IMR-90 (cell line): ENCODE measurements around the gene BRD1. TPM values are rescaled to one million over a fixed set of nuclear protein-coding genes. Genes with fewer than 3 reads are reported as not detected.

ENCODE experiments used
- ATAC-seq: fragments of 200-7000 bp; cut with Tn5 transposase; 2 replicates; pipeline ENCODE4 v1.9.1; 2020; ENCODE audit warnings: low read depth, mild to moderate bottlenecking, moderate library complexity
- BruUV-seq: library from RNA; stranded (reverse); fragments of 400-500 nt; replicated peaks from 2 replicates; lab custom pipeline; 2021; lab: Mats Ljungman, UMichigan
- CTCF ChIA-PET: fragments of 300-600 bp; formaldehyde crosslinking; extraction: SDS; loops from one replicate; lab custom pipeline; 2021; ENCODE audit warnings: antibody characterized with exemption; lab: Yijun Ruan, JAX
- POLR2A ChIA-PET: fragments of 300-600 bp; sonication (Branson Sonifier 250); formaldehyde crosslinking; loops from one replicate; lab custom pipeline; 2022; ENCODE audit warnings: antibody characterized with exemption; ENCODE audit not compliant: unreplicated experiment; lab: Charles Lee
- DNase-seq: peaks from one replicate; pipeline ENCODE4 v3.0.0; 2013
- H2AFZ ChIP-seq: replicated peaks from 2 replicates; pipeline ENCODE3; 2013; ENCODE audit warnings: low read length, mild to moderate bottlenecking; ENCODE audit not compliant: poor library complexity
- H2AK5ac ChIP-seq: 2 replicates; pipeline ENCODE4 v1.6.1; 2013; ENCODE audit warnings: low read depth, low read length, inconsistent platforms
- H2AK9ac ChIP-seq: replicated peaks from 2 replicates; pipeline ENCODE3; 2013; ENCODE audit warnings: mild to moderate bottlenecking, low read depth, low read length, moderate library complexity; ENCODE audit not compliant: poor library complexity
- H2BK120ac ChIP-seq: 2 replicates; pipeline ENCODE4 v1.6.1; 2013; ENCODE audit warnings: low read depth, low read length, inconsistent platforms
- H2BK15ac ChIP-seq: 3 replicates; pipeline ENCODE4 v1.6.1; 2013; ENCODE audit warnings: low read depth, low read length, inconsistent platforms
- H2BK20ac ChIP-seq: 2 replicates; pipeline ENCODE4 v1.6.1; 2013; ENCODE audit warnings: low read depth, mild to moderate bottlenecking, inconsistent platforms, low read length, moderate library complexity
- H2BK5ac ChIP-seq: 2 replicates; pipeline ENCODE4 v1.6.1; 2013; ENCODE audit warnings: mild to moderate bottlenecking, low read depth, low read length, inconsistent platforms; ENCODE audit not compliant: poor library complexity, severe bottlenecking
- H3K14ac ChIP-seq: replicated peaks from 2 replicates; pipeline ENCODE4 v1.6.1; 2013; ENCODE audit warnings: low read depth, low read length, inconsistent platforms
- H3K18ac ChIP-seq: 2 replicates; pipeline ENCODE4 v1.6.1; 2013; ENCODE audit warnings: low read depth, low read length, control low read depth
- H3K23ac ChIP-seq: 2 replicates; pipeline ENCODE4 v1.6.1; 2013; ENCODE audit warnings: low read depth, low read length, inconsistent platforms
- H3K27ac ChIP-seq: 2 replicates; pipeline ENCODE4 v1.5.1; 2013; ENCODE audit warnings: mild to moderate bottlenecking, control low read depth, low read length; ENCODE audit not compliant: insufficient read depth
- H3K27me3 ChIP-seq: 2 replicates; pipeline ENCODE4 v1.6.1; 2013; ENCODE audit warnings: low read length; ENCODE audit not compliant: control insufficient read depth, insufficient read depth
- H3K36me3 ChIP-seq: 2 replicates; pipeline ENCODE4 v1.6.1; 2013; ENCODE audit warnings: low read length, mixed read lengths; ENCODE audit not compliant: control insufficient read depth, insufficient read depth
- H3K4ac ChIP-seq: 2 replicates; pipeline ENCODE4 v1.6.1; 2013; ENCODE audit warnings: low read depth, low read length, inconsistent platforms
- H3K4me1 ChIP-seq: 2 replicates; pipeline ENCODE4 v1.6.1; 2013; ENCODE audit warnings: low read length, mixed read lengths; ENCODE audit not compliant: control insufficient read depth, insufficient read depth
- H3K4me2 ChIP-seq: 2 replicates; pipeline ENCODE4 v1.6.1; 2013; ENCODE audit warnings: low read depth, mild to moderate bottlenecking, control low read depth, low read length, moderate library complexity
- H3K4me3 ChIP-seq: 2 replicates; pipeline ENCODE4 v1.5.1; 2013; ENCODE audit warnings: low read depth, mild to moderate bottlenecking, control low read depth, low read length, moderate library complexity; ENCODE audit not compliant: insufficient read depth
- H3K56ac ChIP-seq: 2 replicates; pipeline ENCODE4 v1.6.1; 2013; ENCODE audit warnings: low read length, inconsistent platforms; ENCODE audit not compliant: insufficient read depth; ENCODE audit errors: extremely low read depth
- H3K79me1 ChIP-seq, 2 experiments: 2 replicates each; pipeline ENCODE4 v1.6.1; 2013; ENCODE audit warnings: low read length in 2 of 2, inconsistent platforms in 1 of 2, low read depth in 1 of 2
- H3K9ac ChIP-seq: 2 replicates; pipeline ENCODE4 v1.6.1; 2013; ENCODE audit warnings: low read depth, low read length, control low read depth
- H3K9me1 ChIP-seq: 2 replicates; pipeline ENCODE4 v1.6.1; 2013; ENCODE audit warnings: low read length, inconsistent platforms; ENCODE audit not compliant: insufficient read depth
- H3K9me3 ChIP-seq: 2 replicates; pipeline ENCODE4 v1.6.1; 2013; ENCODE audit warnings: low read length; ENCODE audit not compliant: control insufficient read depth, insufficient read depth
- H4K20me1 ChIP-seq: 2 replicates; pipeline ENCODE4 v1.6.1; 2013; ENCODE audit warnings: low read length, inconsistent platforms; ENCODE audit not compliant: insufficient read depth
- H4K5ac ChIP-seq: 2 replicates; pipeline ENCODE4 v1.6.1; 2013; ENCODE audit warnings: mild to moderate bottlenecking, low read depth, low read length, control low read depth
- H4K8ac ChIP-seq, 2 experiments: 2 replicates each; pipeline ENCODE4 v1.6.1; 2013; ENCODE audit warnings: low read depth in 2 of 2, low read length in 2 of 2, control low read depth in 1 of 2, inconsistent platforms in 1 of 2
- H4K91ac ChIP-seq: 2 replicates; pipeline ENCODE4 v1.6.1; 2013; ENCODE audit warnings: low read depth, low read length, inconsistent platforms; ENCODE audit not compliant: insufficient read depth
- BHLHE40 ChIP-seq: fragments of 150-350 bp; IDR thresholded peaks from 2 replicates; pipeline ENCODE4 v1.6.1; 2016; ENCODE audit warnings: mild to moderate bottlenecking, low read depth, low read length
- CHD1 ChIP-seq: IDR thresholded peaks from 2 replicates; pipeline ENCODE4 v1.6.1; 2012; ENCODE audit warnings: low read depth, low read length, improper control_type of control experiment
- CTCF ChIP-seq: conservative IDR thresholded peaks from 2 replicates; pipeline ENCODE4 v1.5.1; 2012; ENCODE audit warnings: mild to moderate bottlenecking, low read depth, low read length, improper control_type of control experiment
- ELK1 ChIP-seq: fragments of 150-350 bp; IDR thresholded peaks from 2 replicates; pipeline ENCODE4 v1.6.1; 2016; ENCODE audit warnings: low read depth, mild to moderate bottlenecking, low read length, moderate library complexity, borderline replicate concordance
- MAZ ChIP-seq: IDR thresholded peaks from 2 replicates; pipeline ENCODE4 v1.6.1; 2012; ENCODE audit warnings: low read depth, mild to moderate bottlenecking, low read length, improper control_type of control experiment, moderate library complexity, borderline replicate concordance
- POLR2A ChIP-seq: IDR thresholded peaks from 2 replicates; pipeline ENCODE4 v1.6.1; 2012; ENCODE audit warnings: mild to moderate bottlenecking, low read depth, low read length
- RAD21 ChIP-seq: IDR thresholded peaks from 2 replicates; pipeline ENCODE4 v1.6.1; 2012; ENCODE audit warnings: low read length, improper control_type of control experiment
- RCOR1 ChIP-seq: IDR thresholded peaks from 2 replicates; pipeline ENCODE4 v1.6.1; 2012; ENCODE audit warnings: mild to moderate bottlenecking, low read length, improper control_type of control experiment; ENCODE audit not compliant: insufficient replicate concordance
- RFX5 ChIP-seq: IDR thresholded peaks from 2 replicates; pipeline ENCODE4 v1.8.0; 2012; ENCODE audit warnings: low read depth, mild to moderate bottlenecking, low read length, moderate library complexity
- SMC3 ChIP-seq: fragments of 150-350 bp; IDR thresholded peaks from 2 replicates; pipeline ENCODE4 v1.6.1; 2016; ENCODE audit warnings: low read depth, mild to moderate bottlenecking, antibody characterized with exemption, low read length, moderate library complexity
- WGBS, 2 experiments: methylation state at CpG; one replicate each; pipeline versions ENCODE4 v1.1.5 to v1.1.7; 2013; ENCODE audit warnings: missing lambda C conversion rate in 2 of 2; ENCODE audit not compliant: insufficient read length in 1 of 2; ENCODE audit errors: extremely low coverage in 2 of 2; 5-methylcytosine and 5-hydroxymethylcytosine counted together
- dilution Hi-C: fragments of 300-500 bp; cut with HindIII; formaldehyde crosslinking; loops from one replicate; pipeline ENCODE4 v1.14.3; 2018; ENCODE audit warnings: low sequenced_read_pairs; ENCODE audit not compliant: unreplicated experiment
- in situ Hi-C: fragments of 300-500 bp; cut with MboI; formaldehyde crosslinking; loops from 3 replicates; pipeline ENCODE4 v1.14.3; 2019; ENCODE audit warnings: low sequenced_read_pairs, inconsistent platforms, mixed read lengths
- intact Hi-C: fragments of 100-400 bp; cut with micrococcal nuclease; formaldehyde crosslinking; loops from 2 replicates; pipeline ENCODE4 v1.10.0; 2022
- polyA plus RNA-seq, 3 experiments: library from polyadenylated mRNA; depleted of rRNA; stranded (reverse); fragments of >200 nt; gene quantifications; 2 replicates each; pipeline ENCODE4 v1.2.3, GENCODE V29; 2012; ENCODE audit warnings: low replicate concordance in 1 of 3
- total RNA-seq: library from RNA; depleted of rRNA; stranded (reverse); fragments of >200 nt; gene quantifications from 2 replicates; pipeline ENCODE4 v1.2.3, GENCODE V29; 2012

Gene BRD1
- total and polyA plus RNA-seq, 2 of the 4 experiments (the other 2 are of a cell fraction): 10.0 to 10.6 TPM

GRCh38 chr22:49749227-49749626 is 78.4 kb downstream of the BRD1 start:
- no peak overlapping the region for H3K4me3 ChIP-seq
- no peak overlapping the region for H3K27ac ChIP-seq
- no peak overlapping the region for H2AFZ ChIP-seq
- H3K9me3 ChIP-seq: peaks cover 5% of the 10 kb centered on the region
- no peaks in the 10 kb centered on the region for H4K20me1 ChIP-seq
- no peak overlapping the region for H2BK5ac ChIP-seq
- H2BK20ac ChIP-seq: no peak overlapping the region
- H3K9ac ChIP-seq: no peak overlapping the region
- no peak overlapping the region for H3K4me2 ChIP-seq
- WGBS, 2 experiments: no CpG with 5 or more reads among the region's 9 CpGs
- no peak overlapping the region for H2BK15ac ChIP-seq
- BruUV-seq: no TSS peak
- H4K91ac ChIP-seq: no peak overlapping the region
- H4K5ac ChIP-seq: no peak overlapping the region
- H3K56ac ChIP-seq: no peak overlapping the region
- H3K4ac ChIP-seq: no peak overlapping the region
- no peak overlapping the region for H2AK9ac ChIP-seq
- H3K4me1 ChIP-seq: no peaks in the 10 kb centered on the region
- H3K14ac ChIP-seq: no peak overlapping the region
- DNase-seq (no peak), ATAC-seq (no peak)
- dilution Hi-C loops: no loop called here
- no peak overlapping the region for H3K23ac ChIP-seq
- no peaks in the 10 kb centered on the region for H3K36me3 ChIP-seq
- H2AK5ac ChIP-seq: no peak overlapping the region
- TF ChIP-seq RFX5 (no peak), CHD1 (no peak), ELK1 (no peak), POLR2A (no peak), BHLHE40 (no peak), RAD21 (no peak), MAZ (no peak), SMC3 (no peak), CTCF (no peak), RCOR1 (no peak)
- peaks cover 5% of the 10 kb centered on the region; the same call in 1 of the 2 replicates for H3K27me3 ChIP-seq
- intact Hi-C loops: no loop called here
- ChIA-PET CTCF (no interaction called here), POLR2A (no interaction called here)
- no peak overlapping the region for H4K8ac ChIP-seq
- H2BK120ac ChIP-seq: no peak overlapping the region
- no peaks in the 10 kb centered on the region for H3K9me1 ChIP-seq
- in situ Hi-C loops: no loop called here
- no peak overlapping the region for H3K18ac ChIP-seq
- no peaks in the 10 kb centered on the region for H3K79me1 ChIP-seq
